Measurements from ENCODE around the gene MNAT1. TPM values are rescaled to one million over a fixed set of nuclear protein-coding genes. Genes with fewer than 3 reads are reported as not detected.

Gene MNAT1
- total RNA-seq, 1 donor from 2014 or later, result 42.4 TPM

GRCh38 chr14:60817113-60817512 lies 82.6 kb downstream of the MNAT1 start:
- Mint-ChIP-seq H3K27me3 (ENCODE audit: low read depth) (no peaks in the 10 kb centered on the region), H3K4me3 (ENCODE audit: unreplicated experiment) (no peak overlapping the region), H3K4me1 (ENCODE audit: low read depth) (peaks cover 12% of the 10 kb centered on the region), H3K27ac (ENCODE audit: unreplicated experiment) (no peak overlapping the region), H3K9me3 (ENCODE audit: low read depth) (no peaks in the 10 kb centered on the region), H3K36me3 (ENCODE audit: low read depth) (peaks cover 18% of the 10 kb centered on the region)
- no peak for TF ChIP-seq CTCF (IDR thresholded peaks at IDR 0.05)
- DNase-seq (ENCODE audit: low spot score), result no peak

GRCh38 chr14:60819575-60819974 lies 85.0 kb downstream of the MNAT1 start:
- Mint-ChIP-seq H3K27me3 (ENCODE audit: low read depth) (no peaks in the 10 kb centered on the region), H3K4me1 (ENCODE audit: low read depth) (peaks cover 12% of the 10 kb centered on the region), H3K9me3 (ENCODE audit: low read depth) (no peaks in the 10 kb centered on the region), H3K27ac (ENCODE audit: unreplicated experiment) (no peak overlapping the region), H3K4me3 (ENCODE audit: unreplicated experiment) (no peak overlapping the region), H3K36me3 (ENCODE audit: low read depth) (peaks cover 7% of the 10 kb centered on the region)
- DNase-seq (ENCODE audit: low spot score), result no peak
- TF ChIP-seq CTCF (IDR thresholded peaks at IDR 0.05), result no peak

- DNase-seq (ENCODE audit: low spot score), result peak; percentile 72
- Mint-ChIP-seq H3K4me3 (ENCODE audit: unreplicated experiment) (no peak overlapping the region), H3K4me1 (ENCODE audit: low read depth) (no peaks in the 10 kb centered on the region), H3K27ac (ENCODE audit: unreplicated experiment) (no peak overlapping the region), H3K36me3 (ENCODE audit: low read depth) (peaks cover 18% of the 10 kb centered on the region), H3K27me3 (ENCODE audit: low read depth) (no peaks in the 10 kb centered on the region), H3K9me3 (ENCODE audit: low read depth) (peaks cover 7% of the 10 kb centered on the region)
- TF ChIP-seq CTCF (IDR thresholded peaks at IDR 0.05), result no peak
Observed at GRCh38 chr14:60838601-60839000, 104.0 kb downstream of the MNAT1 start.

- no peak for TF ChIP-seq CTCF (IDR thresholded peaks at IDR 0.05)
- Mint-ChIP-seq H3K4me1 (ENCODE audit: low read depth) (no peaks in the 10 kb centered on the region), H3K27ac (ENCODE audit: unreplicated experiment) (no peak overlapping the region), H3K27me3 (ENCODE audit: low read depth) (no peaks in the 10 kb centered on the region), H3K9me3 (ENCODE audit: low read depth) (peaks cover 5% of the 10 kb centered on the region), H3K4me3 (ENCODE audit: unreplicated experiment) (no peak overlapping the region), H3K36me3 (ENCODE audit: low read depth) (peaks cover 13% of the 10 kb centered on the region)
- no peak for DNase-seq (ENCODE audit: low spot score)
Observed at GRCh38 chr14:60839057-60839456, 104.5 kb downstream of the MNAT1 start.

- H3K36me3 Mint-ChIP-seq (ENCODE audit: low read depth), result peaks cover 13% of the 10 kb centered on the region
- no peaks in the 10 kb centered on the region for H3K27me3 Mint-ChIP-seq (ENCODE audit: low read depth)
- H3K9me3 Mint-ChIP-seq (ENCODE audit: low read depth), result peaks cover 3% of the 10 kb centered on the region
- H3K4me3 Mint-ChIP-seq (ENCODE audit: unreplicated experiment), result no peak overlapping the region
- TF ChIP-seq CTCF (IDR thresholded peaks at IDR 0.05), result no peak
- no peaks in the 10 kb centered on the region for H3K4me1 Mint-ChIP-seq (ENCODE audit: low read depth)
- H3K27ac Mint-ChIP-seq (ENCODE audit: unreplicated experiment), result no peak overlapping the region
- peak; percentile 56 for DNase-seq (ENCODE audit: low spot score)
Observed at GRCh38 chr14:60839657-60840056, 105.1 kb downstream of the MNAT1 start.
